Mesothelial cell of epicardium (in vitro differentiated cells): ENCODE results near the gene SELENOF. TPM values are rescaled to one million over a fixed set of nuclear protein-coding genes. Genes with fewer than 3 reads are reported as not detected.
"Not testable (repeated sequence)": the region's sequence is repeated elsewhere in the genome, so short reads cannot be mapped to it uniquely, and the experiment has no call there.

Source experiments
- DNase-seq, 2 experiments: peaks; one replicate each; pipeline ENCODE4 v3.0.0; 2021; ENCODE audit warnings: low spot score in 2 of 2; ENCODE audit not compliant: unreplicated experiment in 2 of 2
- H3K27ac Mint-ChIP-seq: 2 replicates; pipeline ENCODE4 v1.8.0; 2021; ENCODE audit warnings: mixed read lengths
- H3K27me3 Mint-ChIP-seq: 2 replicates; pipeline ENCODE4 v1.8.0; 2021; ENCODE audit warnings: low read depth, mixed read lengths
- H3K36me3 Mint-ChIP-seq: 2 replicates; pipeline ENCODE4 v1.8.0; 2021; ENCODE audit warnings: mixed read lengths
- H3K4me1 Mint-ChIP-seq: 2 replicates; pipeline ENCODE4 v1.8.0; 2021; ENCODE audit warnings: mixed read lengths
- H3K4me3 Mint-ChIP-seq: 2 replicates; pipeline ENCODE4 v1.8.0; 2021; ENCODE audit warnings: mild to moderate bottlenecking, moderate library complexity, mixed read lengths
- H3K9me3 Mint-ChIP-seq: 2 replicates; pipeline ENCODE4 v1.8.0; 2021; ENCODE audit warnings: mixed read lengths
- total RNA-seq: library from RNA; stranded (reverse); gene quantifications from 3 replicates; pipeline ENCODE4 v1.2.1, GENCODE V29; 2021
- TF ChIP-seq, protein P1 (sequence below): fragments of 200-600 bp; sonication (generic); IDR thresholded peaks from one replicate; pipeline ENCODE4 v1.5.0; 2021; ENCODE audit warnings: antibody characterized with exemption; ENCODE audit not compliant: unreplicated experiment

The SELENOF gene
- total RNA-seq, 1 donor from 2014 or later: 150 TPM

DNA sequence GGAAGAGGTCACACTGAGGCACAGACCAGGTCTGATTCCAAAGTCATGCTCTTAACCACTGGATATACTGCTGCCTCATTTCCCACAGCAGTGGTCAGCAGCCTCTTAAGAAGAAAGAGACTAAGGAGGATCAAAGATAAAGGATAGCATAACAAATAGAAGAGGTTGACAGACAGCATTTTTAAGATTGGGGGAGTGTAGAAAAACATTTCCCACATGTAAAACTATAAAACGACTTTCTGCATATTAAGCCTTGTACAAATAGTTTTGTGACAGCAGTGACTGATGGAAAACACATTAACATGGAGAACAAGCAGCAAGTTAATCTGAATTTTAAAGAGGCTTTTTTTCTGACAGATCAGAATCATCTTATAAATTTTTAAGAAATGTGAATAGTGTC is 92.0 kb downstream of the SELENOF start:
- H3K36me3 Mint-ChIP-seq: no peaks in the 10 kb centered on the region
- no peaks in the 10 kb centered on the region for H3K27me3 Mint-ChIP-seq
- no peaks in the 10 kb centered on the region for H3K9me3 Mint-ChIP-seq
- no peak overlapping the region for H3K27ac Mint-ChIP-seq
- TF ChIP-seq, protein P1, sequence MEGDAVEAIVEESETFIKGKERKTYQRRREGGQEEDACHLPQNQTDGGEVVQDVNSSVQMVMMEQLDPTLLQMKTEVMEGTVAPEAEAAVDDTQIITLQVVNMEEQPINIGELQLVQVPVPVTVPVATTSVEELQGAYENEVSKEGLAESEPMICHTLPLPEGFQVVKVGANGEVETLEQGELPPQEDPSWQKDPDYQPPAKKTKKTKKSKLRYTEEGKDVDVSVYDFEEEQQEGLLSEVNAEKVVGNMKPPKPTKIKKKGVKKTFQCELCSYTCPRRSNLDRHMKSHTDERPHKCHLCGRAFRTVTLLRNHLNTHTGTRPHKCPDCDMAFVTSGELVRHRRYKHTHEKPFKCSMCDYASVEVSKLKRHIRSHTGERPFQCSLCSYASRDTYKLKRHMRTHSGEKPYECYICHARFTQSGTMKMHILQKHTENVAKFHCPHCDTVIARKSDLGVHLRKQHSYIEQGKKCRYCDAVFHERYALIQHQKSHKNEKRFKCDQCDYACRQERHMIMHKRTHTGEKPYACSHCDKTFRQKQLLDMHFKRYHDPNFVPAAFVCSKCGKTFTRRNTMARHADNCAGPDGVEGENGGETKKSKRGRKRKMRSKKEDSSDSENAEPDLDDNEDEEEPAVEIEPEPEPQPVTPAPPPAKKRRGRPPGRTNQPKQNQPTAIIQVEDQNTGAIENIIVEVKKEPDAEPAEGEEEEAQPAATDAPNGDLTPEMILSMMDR: no peak
- peaks cover 32% of the 10 kb centered on the region for H3K4me1 Mint-ChIP-seq
- H3K4me3 Mint-ChIP-seq: no peak overlapping the region
- no peak for DNase-seq

DNA sequence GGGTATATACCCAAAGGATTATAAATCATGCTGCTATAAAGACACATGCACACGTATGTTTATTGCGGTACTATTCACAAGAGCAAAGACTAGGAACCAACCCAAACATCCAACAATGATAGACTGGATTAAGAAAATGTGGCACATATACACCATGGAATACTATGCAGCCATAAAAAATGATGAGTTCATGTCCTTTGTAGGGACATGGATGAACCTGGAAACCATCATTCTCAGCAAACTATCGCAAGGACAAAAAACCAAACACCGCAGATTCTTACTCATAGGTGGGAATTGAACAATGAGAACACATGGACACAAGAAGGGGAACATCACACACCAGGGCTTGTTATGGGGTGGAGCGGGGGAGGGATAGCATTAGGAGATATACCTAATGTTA is 94.0 kb downstream of the SELENOF start:
- H3K4me1 Mint-ChIP-seq: peaks cover 24% of the 10 kb centered on the region
- H3K27ac Mint-ChIP-seq, H3K27me3 Mint-ChIP-seq, H3K36me3 Mint-ChIP-seq, H3K4me3 Mint-ChIP-seq, H3K9me3 Mint-ChIP-seq, DNase-seq: not testable (repeated sequence)

DNA sequence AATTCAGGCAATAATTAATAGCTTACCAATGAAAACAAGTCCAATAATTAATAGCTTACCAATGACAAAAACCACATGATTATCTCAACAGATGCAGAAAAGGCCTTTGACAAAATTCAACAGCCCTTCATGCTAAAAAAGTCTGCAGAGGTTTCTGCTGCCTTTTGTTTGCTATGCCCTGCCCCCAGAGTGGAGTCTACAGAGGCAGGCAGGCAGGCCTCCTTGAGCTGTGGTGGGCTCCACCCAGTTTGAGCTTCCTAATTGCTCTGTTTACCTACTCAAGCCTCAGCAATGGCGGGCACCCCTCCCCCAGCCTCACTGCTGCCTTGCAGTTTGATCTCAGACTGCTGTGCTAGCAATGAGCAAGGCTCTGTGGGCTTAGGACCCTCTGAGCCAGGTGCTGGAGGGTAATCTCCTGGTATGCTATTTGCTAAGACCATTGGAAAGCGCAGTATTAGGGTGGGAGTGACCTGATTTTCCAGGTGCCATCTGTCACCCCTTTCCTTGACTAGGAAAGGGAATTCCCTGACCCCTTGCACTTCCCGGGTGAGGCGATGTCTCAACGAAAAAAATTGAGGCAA is 96.6 kb downstream of the SELENOF start:
- H3K36me3 Mint-ChIP-seq, H3K9me3 Mint-ChIP-seq, H3K27me3 Mint-ChIP-seq, H3K4me3 Mint-ChIP-seq, DNase-seq, H3K4me1 Mint-ChIP-seq, H3K27ac Mint-ChIP-seq: not testable (repeated sequence)

DNA sequence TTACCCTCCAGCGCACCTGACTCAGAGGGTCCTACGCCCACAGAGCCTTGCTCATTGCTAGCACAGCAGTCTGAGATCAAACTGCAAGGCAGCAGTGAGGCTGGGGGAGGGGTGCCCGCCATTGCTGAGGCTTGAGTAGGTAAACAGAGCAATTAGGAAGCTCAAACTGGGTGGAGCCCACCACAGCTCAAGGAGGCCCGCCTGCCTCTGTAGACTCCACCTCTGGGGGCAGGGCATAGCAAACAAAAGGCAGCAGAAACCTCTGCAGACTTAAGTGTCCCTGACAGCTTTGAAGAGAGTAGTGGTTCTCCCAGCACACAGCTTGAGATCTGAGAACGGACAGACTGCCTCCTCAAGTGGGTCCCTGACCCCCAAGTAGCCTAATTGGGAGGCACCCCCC is 99.8 kb downstream of the SELENOF start:
- not testable (repeated sequence) for DNase-seq, H3K4me1 Mint-ChIP-seq, H3K27ac Mint-ChIP-seq, H3K27me3 Mint-ChIP-seq, H3K36me3 Mint-ChIP-seq, H3K9me3 Mint-ChIP-seq, H3K4me3 Mint-ChIP-seq

Other genes with a start within 250 kb of the SELENOF start
- 57.7 to 61.2 TPM (median 59.4 TPM) in 3 replicates for gene SH3GLB1, start 209.6 kb downstream of the SELENOF start, total RNA-seq
- gene HS2ST1, start 509 bp upstream of the SELENOF start, total RNA-seq: 37.3 to 40.2 TPM (median 37.8 TPM) in 3 replicates